ENCODE measurements around the gene FYB1. TPM values are rescaled to one million over a fixed set of nuclear protein-coding genes. Genes with fewer than 3 reads are reported as not detected.

The FYB1 gene
- total and polyA plus RNA-seq, 2 experiments from 2014 or later, result 1.1 to 2.4 TPM

DNA sequence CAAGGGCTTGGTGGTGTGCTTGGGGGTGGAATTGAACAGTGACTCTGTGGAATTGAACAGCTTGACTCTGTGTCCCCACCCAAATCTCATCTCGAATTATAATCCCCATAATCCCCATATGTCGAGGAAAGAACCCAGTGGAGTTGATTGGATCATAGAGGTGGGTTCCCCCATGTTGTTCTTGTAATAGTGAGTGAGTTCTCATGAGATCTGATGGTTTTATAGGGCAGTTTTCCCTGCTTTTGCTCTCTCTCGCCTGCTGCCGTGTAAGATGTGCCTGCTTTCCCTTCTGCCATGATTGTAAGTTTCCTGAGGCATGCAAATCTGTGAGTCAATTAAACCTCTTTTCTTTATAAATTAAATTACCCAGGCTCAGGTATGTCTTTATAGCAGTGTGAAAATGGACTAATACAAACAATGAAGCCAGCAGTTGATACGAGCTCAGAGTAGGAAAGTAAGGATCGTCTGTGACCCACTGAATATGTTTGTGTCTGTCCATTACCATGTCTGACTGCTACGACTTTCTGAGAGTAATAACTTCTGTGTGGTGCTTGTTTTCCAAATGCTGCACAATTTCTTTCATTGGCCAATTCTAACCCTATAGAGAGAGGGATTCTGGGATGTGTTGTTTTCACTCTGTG lies 127.3 kb downstream of the FYB1 start:
- Histone ChIP-seq H3K79me2 (no peaks in the 10 kb centered on the region), H3K4me3 (no peak overlapping the region), H3K36me3 (replicated peaks; ENCODE audit: insufficient read depth, low read depth) (no peaks in the 10 kb centered on the region), H3K9me3 (ENCODE audit: low read depth) (no peaks in the 10 kb centered on the region), H3K27me3 (no peaks in the 10 kb centered on the region), H2AFZ (no peak overlapping the region), H3K9me2 (replicated peaks; ENCODE audit: insufficient read depth) (no peaks in the 10 kb centered on the region), H3K4me1 (ENCODE audit: insufficient read depth) (peaks cover 11% of the 10 kb centered on the region), H4K20me1 (ENCODE audit: insufficient read depth, poor library complexity, severe bottlenecking) (no peaks in the 10 kb centered on the region), H3K4me2 (peak overlapping the region; percentile 45), H3K27ac (peak overlapping the region; percentile 31)
- no peak for TF ChIP-seq EZH2phosphoT487 (IDR thresholded peaks at IDR 0.05; ENCODE audit: low read depth, severe bottlenecking, unreplicated experiment)
- no peak for TF ChIP-seq EZH2 (IDR thresholded peaks at IDR 0.05; ENCODE audit: borderline replicate concordance)
- TF ChIP-seq, protein P1, sequence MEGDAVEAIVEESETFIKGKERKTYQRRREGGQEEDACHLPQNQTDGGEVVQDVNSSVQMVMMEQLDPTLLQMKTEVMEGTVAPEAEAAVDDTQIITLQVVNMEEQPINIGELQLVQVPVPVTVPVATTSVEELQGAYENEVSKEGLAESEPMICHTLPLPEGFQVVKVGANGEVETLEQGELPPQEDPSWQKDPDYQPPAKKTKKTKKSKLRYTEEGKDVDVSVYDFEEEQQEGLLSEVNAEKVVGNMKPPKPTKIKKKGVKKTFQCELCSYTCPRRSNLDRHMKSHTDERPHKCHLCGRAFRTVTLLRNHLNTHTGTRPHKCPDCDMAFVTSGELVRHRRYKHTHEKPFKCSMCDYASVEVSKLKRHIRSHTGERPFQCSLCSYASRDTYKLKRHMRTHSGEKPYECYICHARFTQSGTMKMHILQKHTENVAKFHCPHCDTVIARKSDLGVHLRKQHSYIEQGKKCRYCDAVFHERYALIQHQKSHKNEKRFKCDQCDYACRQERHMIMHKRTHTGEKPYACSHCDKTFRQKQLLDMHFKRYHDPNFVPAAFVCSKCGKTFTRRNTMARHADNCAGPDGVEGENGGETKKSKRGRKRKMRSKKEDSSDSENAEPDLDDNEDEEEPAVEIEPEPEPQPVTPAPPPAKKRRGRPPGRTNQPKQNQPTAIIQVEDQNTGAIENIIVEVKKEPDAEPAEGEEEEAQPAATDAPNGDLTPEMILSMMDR (IDR thresholded peaks at IDR 0.05; ENCODE audit: poor library complexity), result no peak
- 79% methylated on average over 7 of the region's 7 CpGs for WGBS (ENCODE audit: low lambda C conversion rate, missing lambda C conversion rate)
- no peak for DNase-seq (ENCODE audit: low spot score)

DNA sequence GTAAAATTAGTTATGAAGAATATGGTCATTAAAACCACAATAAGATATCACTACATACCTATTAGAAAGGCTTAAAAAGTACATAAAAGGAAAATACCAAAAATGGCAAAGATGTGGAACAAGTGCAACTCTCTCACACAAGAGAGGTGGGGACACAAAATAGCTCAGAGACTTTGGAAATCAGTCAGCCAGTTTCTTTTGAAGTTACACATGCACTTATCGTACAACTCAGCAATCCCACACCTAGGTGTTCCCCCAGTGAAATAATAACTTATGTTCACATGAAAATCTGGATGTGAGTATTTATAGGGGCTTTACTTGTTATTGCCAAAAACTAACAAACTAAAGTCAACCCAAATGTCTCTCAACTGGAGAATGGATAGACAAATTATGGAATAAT lies 135.4 kb downstream of the FYB1 start:
- no peaks in the 10 kb centered on the region for H3K36me3 ChIP-seq (replicated peaks; ENCODE audit: insufficient read depth, low read depth)
- no peaks in the 10 kb centered on the region for H4K20me1 ChIP-seq (ENCODE audit: insufficient read depth, poor library complexity, severe bottlenecking)
- no peaks in the 10 kb centered on the region for H3K9me3 ChIP-seq (ENCODE audit: low read depth)
- DNase-seq (ENCODE audit: low spot score), result no peak
- TF ChIP-seq EZH2phosphoT487 (IDR thresholded peaks at IDR 0.05; ENCODE audit: low read depth, severe bottlenecking, unreplicated experiment), result no peak
- TF ChIP-seq, protein P1 (IDR thresholded peaks at IDR 0.05; ENCODE audit: poor library complexity), result no peak
- no peak for TF ChIP-seq EZH2 (IDR thresholded peaks at IDR 0.05; ENCODE audit: borderline replicate concordance)
- no peaks in the 10 kb centered on the region for H3K9me2 ChIP-seq (replicated peaks; ENCODE audit: insufficient read depth)
- H2AFZ ChIP-seq, result no peak overlapping the region
- H3K4me3 ChIP-seq, result no peak overlapping the region
- no peak overlapping the region for H3K4me2 ChIP-seq
- H3K79me2 ChIP-seq, result no peaks in the 10 kb centered on the region
- H3K27me3 ChIP-seq, result no peaks in the 10 kb centered on the region
- H3K27ac ChIP-seq, result no peak overlapping the region
- 91% methylated on average over 1 of the region's 1 CpG for WGBS (ENCODE audit: low lambda C conversion rate, missing lambda C conversion rate)
- H3K4me1 ChIP-seq (ENCODE audit: insufficient read depth), result no peaks in the 10 kb centered on the region

DNA sequence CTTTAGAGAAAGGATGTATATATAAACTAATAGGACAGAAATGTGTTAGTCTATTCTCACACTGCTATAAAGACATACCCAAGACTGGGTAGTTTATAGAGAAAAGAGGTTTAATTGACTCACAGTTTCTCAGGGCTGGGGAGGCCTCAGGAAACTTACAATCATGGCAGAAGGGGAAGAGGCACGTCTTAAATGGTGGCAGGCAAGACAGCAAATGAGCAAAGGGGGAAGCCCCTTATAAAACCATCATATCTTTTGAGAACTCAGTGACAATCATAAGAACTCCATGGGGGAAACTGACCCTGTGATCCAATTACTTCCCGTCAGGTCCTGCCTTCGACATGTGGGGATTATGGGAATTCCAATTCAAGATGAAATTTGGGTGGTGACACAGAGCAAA lies 136.4 kb downstream of the FYB1 start:
- H3K4me1 ChIP-seq (ENCODE audit: insufficient read depth), result no peaks in the 10 kb centered on the region
- H2AFZ ChIP-seq, result no peak overlapping the region
- H3K27me3 ChIP-seq, result no peaks in the 10 kb centered on the region
- WGBS (ENCODE audit: low lambda C conversion rate, missing lambda C conversion rate), result 92% methylated on average over 3 of the region's 3 CpGs
- no peaks in the 10 kb centered on the region for H3K9me2 ChIP-seq (replicated peaks; ENCODE audit: insufficient read depth)
- no peaks in the 10 kb centered on the region for H3K36me3 ChIP-seq (replicated peaks; ENCODE audit: insufficient read depth, low read depth)
- H4K20me1 ChIP-seq (ENCODE audit: insufficient read depth, poor library complexity, severe bottlenecking), result no peaks in the 10 kb centered on the region
- H3K4me2 ChIP-seq, result no peak overlapping the region
- H3K9me3 ChIP-seq (ENCODE audit: low read depth), result no peaks in the 10 kb centered on the region
- no peaks in the 10 kb centered on the region for H3K79me2 ChIP-seq
- H3K4me3 ChIP-seq, result no peak overlapping the region
- DNase-seq (ENCODE audit: low spot score), result no peak
- TF ChIP-seq, protein P1 (IDR thresholded peaks at IDR 0.05; ENCODE audit: poor library complexity), result no peak
- TF ChIP-seq EZH2 (IDR thresholded peaks at IDR 0.05; ENCODE audit: borderline replicate concordance) (no peak), EZH2phosphoT487 (IDR thresholded peaks at IDR 0.05; ENCODE audit: low read depth, severe bottlenecking, unreplicated experiment) (no peak)
- no peak overlapping the region for H3K27ac ChIP-seq
